T47D (cell line): ENCODE measurements around the gene KTN1.

Experiments
- DNase-seq, 2 experiments: peaks; one replicate each; pipeline versions ENCODE4 v3.0.0 to v3.0.0-alpha.2; 2011 to 2012; ENCODE audit warnings: low read depth in 1 of 2, low spot score in 1 of 2
- JUND ChIP-seq: IDR thresholded peaks from 2 replicates; pipeline ENCODE4 v1.6.1; 2012; ENCODE audit warnings: low read depth
- in situ Hi-C: cut with HindIII; loops from 2 replicates; pipeline ENCODE4 v1.10.0; 2016; ENCODE audit warnings: low sequenced_read_pairs, low pct_unique_long_range_greater_than_20kb

The KTN1 gene

DNA sequence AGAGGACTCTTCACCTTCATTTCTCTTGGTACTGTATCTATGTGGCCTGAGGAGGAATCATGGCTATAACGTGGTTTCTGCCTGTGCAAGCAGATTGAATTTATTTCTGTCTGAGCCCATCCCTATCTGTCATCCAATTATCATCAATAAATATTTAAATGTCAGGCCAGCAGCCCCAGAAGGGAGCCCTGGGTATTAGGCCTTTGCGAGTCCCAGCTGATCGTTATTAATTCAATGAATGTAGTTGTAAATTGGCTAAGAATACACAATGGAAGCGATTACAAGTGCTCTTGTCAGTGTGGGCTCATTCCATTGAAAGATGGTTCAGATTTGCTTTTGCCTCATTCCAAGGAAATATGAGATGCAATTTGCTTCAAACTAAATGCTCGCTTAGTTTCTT, 142.0 kb downstream of the KTN1 start:
- no peak for DNase-seq
- in situ Hi-C loops, result no loop called here
- no peak for TF ChIP-seq JUND

DNA sequence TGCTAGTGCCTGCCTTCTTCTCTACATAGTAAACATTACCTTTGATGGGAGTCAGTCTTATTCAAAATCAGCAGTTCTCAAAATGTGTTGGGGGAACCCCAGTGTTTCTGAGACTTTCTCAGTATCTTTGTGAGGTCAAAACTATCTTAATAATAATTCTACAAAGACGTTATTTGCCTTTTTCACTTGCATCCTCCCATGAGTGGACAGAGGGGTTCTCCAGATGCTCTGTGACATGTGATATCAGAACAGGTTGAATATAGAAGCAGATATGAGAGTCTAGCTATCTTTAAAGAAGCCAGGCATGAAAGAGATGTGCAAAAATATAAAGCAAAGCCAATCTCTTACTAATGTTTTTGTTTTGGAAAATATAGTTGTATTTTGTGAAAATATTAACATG, 144.7 kb downstream of the KTN1 start:
- DNase-seq, result no peak
- TF ChIP-seq JUND, result no peak
- in situ Hi-C loops, result no loop called here

DNA sequence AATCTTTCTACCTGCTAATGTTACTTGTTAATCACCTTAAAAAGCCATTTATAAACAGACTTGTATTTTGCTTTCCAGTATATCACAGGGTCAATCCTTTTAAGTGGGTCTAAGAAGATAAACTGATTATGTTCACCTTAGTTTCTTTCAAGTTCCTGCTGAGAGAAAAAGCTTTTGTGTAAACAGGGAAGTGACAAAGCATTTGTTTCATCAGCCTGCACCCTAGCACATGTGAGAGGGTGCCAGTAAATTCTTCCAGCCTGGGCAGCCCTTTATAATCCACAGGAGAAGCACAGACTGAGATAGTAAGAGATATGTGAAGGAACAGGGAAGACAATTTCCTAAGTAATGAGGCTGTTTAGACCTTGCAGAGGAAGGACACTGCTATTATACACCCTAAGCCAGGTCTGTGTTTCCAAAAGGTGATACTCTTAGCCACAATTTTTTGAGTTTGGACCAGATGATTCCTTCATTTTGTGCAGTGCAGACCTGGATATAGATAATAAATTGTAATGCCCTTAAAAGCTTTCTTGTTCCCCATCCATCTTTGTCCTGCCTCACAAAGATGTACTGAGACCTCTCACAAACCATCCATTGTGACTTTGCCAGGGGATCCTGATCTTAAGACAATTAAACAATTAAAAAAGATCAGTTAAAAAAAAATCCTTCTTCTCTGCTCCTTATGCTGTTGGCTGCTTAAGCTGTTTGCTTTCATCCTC, 150.7 kb downstream of the KTN1 start:
- in situ Hi-C loops, result no loop called here
- TF ChIP-seq JUND, result no peak
- DNase-seq, result no peak

DNA sequence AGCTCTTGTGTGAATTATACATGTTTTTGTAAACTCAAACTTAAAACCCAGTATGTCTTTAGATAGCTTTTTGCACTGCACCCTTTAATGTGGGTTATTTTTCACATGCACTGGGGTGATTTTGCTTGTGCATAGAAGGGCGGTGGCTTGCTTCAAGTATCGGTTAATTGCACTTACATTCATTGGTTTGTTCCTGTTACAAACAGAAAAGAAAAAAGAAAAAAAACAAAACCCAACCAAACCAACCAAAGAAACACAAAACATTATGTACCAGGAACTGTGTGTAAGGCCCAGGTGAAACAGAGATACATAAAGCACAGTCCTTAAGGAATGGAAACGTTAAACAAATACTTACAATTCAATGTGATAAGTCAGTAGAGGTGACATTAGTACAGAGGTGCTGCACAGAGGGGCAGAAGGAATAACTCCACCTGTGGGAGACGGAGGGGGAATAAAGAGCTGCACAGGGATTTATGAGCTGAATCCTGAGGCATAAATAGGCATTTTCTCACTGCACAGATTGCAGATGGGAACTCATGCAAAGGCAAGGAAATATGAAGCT, 151.4 kb downstream of the KTN1 start:
- in situ Hi-C loops, result no loop called here
- no peak for DNase-seq
- no peak for TF ChIP-seq JUND

DNA sequence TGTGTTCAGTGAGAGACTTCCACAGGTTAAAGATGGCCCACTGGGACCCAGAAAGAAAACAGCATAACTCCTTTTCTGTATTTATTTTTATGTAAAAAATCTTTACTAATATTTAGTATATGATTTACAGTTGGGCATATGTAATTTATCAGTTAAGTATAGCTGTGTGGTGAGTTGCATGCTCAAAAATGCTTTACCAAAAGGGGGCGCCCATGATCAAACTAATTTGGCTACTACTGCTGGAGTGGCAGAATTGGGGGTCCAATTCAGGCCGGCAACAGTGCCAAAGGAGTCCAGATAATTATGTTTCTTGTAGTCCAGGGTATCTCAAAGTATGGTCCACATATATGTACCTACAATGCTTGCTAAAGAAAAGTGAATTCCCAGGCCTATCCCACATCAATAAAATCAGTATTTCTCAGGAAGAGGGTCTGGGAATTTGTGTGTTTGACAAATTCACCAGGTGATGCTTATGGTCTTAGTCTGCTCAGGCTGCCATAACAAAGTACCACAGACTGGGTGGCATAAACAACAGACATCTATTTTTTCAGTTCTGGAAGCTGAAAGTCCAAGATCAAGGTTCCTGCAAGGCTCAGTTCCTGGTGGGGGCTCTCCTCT, 152.0 kb downstream of the KTN1 start:
- TF ChIP-seq JUND, result no peak
- DNase-seq, result peak in 1 of 2 experiments; percentile 56
- in situ Hi-C loops, result no loop called here

DNA sequence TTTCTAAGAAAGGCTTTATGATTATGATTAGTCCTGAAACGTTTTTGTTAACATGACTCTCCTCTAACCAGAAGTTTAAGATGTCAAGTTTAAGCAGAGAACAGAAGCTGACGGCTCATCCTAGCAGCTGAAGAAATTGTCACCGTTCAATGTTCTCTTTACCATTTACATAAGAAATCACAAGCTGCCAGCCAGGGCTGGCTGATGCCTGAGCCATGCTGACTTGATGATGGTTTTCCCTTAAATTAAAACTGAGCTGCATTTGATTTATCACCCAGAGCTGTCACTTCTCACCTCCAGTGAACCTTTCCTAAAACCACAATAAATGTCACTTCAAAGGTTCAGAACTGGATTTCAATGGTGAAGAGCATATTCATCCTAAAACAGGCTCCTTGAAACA, 153.6 kb downstream of the KTN1 start:
- no peak for DNase-seq
- no peak for TF ChIP-seq JUND

More for the DNA sequence above, 153.6 kb downstream of the KTN1 start:
- in situ Hi-C loops, result no loop called here
